Measurements from ENCODE around the gene FAM118B. TPM values are rescaled to one million over a fixed set of nuclear protein-coding genes. Genes with fewer than 3 reads are reported as not detected.

FAM118B gene
- total RNA-seq, 2 experiments from 2014 or later: 1.0 to 1.8 TPM

DNA sequence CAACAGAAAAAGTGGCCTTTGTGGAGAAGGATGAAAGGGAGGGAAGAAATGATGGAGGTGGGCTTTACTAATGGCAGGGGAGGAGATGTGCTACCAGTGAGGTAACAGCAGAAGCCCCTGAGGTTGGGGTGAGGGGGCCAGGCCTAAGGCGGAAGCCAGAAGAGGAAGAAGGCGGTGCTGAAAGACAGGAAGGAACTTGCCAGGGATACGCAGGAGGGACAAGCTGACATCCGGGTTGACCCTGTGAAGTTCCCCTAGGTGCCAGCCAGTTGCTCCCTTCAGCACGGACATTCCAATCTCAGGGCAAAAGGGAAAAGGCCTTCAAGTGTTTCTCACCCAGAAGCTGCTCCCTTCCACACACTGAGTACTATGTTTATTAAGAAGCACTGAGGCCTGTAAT, 69.0 kb downstream of the FAM118B start:
- Mint-ChIP-seq H3K27me3 (no peaks in the 10 kb centered on the region), H3K36me3 (ENCODE audit: low read depth) (peaks cover 34% of the 10 kb centered on the region), H3K9me3 (no peaks in the 10 kb centered on the region), H3K27ac (peak overlapping the region; percentile 99), H3K4me1 (ENCODE audit: low read depth) (peaks cover 53% of the 10 kb centered on the region), H3K4me3 (peak overlapping the region; percentile 56)
- Histone ChIP-seq H3K27ac (ENCODE audit: low read depth in 1 of 2, low read length in 2 of 2) (peak overlapping the region in 1 of 2 donors; percentile 41), H3K4me3 (ENCODE audit: low read length) (no peak overlapping the region), H3K36me3 (ENCODE audit: insufficient read depth, low read length) (peaks cover 18% of the 10 kb centered on the region), H3K9me3 (ENCODE audit: control insufficient read depth in 1 of 2, insufficient read depth in 1 of 2, low read length in 2 of 2) (no peaks in the 10 kb centered on the region), H3K4me1 (ENCODE audit: insufficient read depth, low read length) (peaks cover 57% of the 10 kb centered on the region), H3K27me3 (ENCODE audit: control insufficient read depth in 1 of 2, insufficient read depth in 2 of 2, low read length in 2 of 2) (no peaks in the 10 kb centered on the region)
- POLR2A ChIA-PET: interaction anchor here (1.0 to 5.0 kb wide), 3 partner anchors 12 to 24 kb away, joined by 3 to 77 read pairs (median 34); partner anchors contain the start of genes DCPS, FOXRED1 and SRPRA
- intact Hi-C loops (cut with DNase I, micrococcal nuclease): loop anchor here in 1 of 2 experiments (5.0 to 10.0 kb wide), 2 partner anchors 656 to 1323 kb away; partner anchors contain the start of gene CHEK1
- CTCF ChIA-PET: no interaction called here
- TF ChIP-seq, protein P1, sequence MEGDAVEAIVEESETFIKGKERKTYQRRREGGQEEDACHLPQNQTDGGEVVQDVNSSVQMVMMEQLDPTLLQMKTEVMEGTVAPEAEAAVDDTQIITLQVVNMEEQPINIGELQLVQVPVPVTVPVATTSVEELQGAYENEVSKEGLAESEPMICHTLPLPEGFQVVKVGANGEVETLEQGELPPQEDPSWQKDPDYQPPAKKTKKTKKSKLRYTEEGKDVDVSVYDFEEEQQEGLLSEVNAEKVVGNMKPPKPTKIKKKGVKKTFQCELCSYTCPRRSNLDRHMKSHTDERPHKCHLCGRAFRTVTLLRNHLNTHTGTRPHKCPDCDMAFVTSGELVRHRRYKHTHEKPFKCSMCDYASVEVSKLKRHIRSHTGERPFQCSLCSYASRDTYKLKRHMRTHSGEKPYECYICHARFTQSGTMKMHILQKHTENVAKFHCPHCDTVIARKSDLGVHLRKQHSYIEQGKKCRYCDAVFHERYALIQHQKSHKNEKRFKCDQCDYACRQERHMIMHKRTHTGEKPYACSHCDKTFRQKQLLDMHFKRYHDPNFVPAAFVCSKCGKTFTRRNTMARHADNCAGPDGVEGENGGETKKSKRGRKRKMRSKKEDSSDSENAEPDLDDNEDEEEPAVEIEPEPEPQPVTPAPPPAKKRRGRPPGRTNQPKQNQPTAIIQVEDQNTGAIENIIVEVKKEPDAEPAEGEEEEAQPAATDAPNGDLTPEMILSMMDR (IDR thresholded peaks at IDR 0.05): no peak
- DNase-seq (peak in 3 of 14 experiments; percentile 13 to 43 (median 37)), ATAC-seq (ENCODE audit: poor library complexity) (no peak)

DNA sequence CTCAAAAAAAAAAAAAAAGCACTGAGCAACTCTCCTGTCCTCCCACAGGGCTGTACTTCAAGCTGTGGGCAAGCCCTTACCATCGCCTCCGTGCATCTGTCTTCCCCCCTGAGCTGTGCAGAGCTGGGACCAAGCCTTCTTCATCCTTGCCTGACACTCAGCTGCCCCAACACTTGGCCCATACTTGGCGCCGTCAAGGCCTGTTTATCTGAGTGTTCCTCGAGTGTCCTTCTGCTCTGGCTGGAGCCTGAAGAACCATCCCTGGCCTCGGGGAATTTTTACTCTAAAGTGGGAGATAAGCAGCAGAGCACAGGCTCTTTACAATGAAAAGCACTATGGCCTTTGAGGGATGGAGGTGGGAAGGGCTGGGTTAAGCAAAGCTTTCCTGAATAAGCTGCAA, 69.7 kb downstream of the FAM118B start:
- peaks cover 56% of the 10 kb centered on the region for H3K4me1 ChIP-seq (ENCODE audit: insufficient read depth, low read length)

DNA sequence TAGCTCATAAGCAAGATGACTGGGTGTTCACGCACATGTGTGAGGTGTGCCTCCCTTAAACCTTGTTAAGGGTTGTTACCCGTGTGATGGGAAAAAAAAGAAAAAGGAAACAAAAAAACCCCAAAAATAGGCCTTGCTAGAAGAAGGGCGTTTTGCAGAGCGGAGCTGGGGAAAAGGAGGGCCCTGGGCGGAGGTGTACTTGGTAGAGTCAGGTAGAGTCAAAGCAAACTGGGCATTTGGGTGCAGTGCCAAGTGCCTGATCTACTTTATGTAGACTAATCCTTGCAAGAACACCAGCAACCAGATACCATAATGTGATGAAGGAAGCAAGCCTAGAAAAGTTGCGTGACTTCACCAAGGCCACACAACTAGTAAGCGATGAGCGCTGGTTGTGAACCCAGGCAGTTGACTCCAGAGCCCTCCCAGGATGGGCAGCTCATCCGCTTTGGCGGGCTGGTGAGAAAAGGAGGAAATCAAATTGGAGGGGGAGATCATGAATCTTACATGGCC, 70.1 kb downstream of the FAM118B start:
- H3K4me1 ChIP-seq (ENCODE audit: insufficient read depth, low read length): peaks cover 56% of the 10 kb centered on the region
- DNase-seq: no peak
- ChIA-PET CTCF (no interaction called here), POLR2A (interaction anchor here (0.9 to 5.0 kb wide), 7 partner anchors 13 to 394 kb away, joined by 4 to 77 read pairs (median 8); partner anchors contain the start of genes DCPS, FAM118B, FOXRED1 and HYLS1)
- peaks cover 56% of the 10 kb centered on the region for H3K4me1 Mint-ChIP-seq (ENCODE audit: low read depth)
- H3K4me3 ChIP-seq (ENCODE audit: low read length): peak overlapping the region; percentile 89
- H3K27me3 Mint-ChIP-seq: no peaks in the 10 kb centered on the region
- H3K36me3 Mint-ChIP-seq (ENCODE audit: low read depth): peaks cover 36% of the 10 kb centered on the region
- no peaks in the 10 kb centered on the region for H3K9me3 Mint-ChIP-seq
- H3K36me3 ChIP-seq (ENCODE audit: insufficient read depth, low read length): peaks cover 13% of the 10 kb centered on the region
- peak overlapping the region in 1 of 2 donors; percentile 54 for H3K27ac ChIP-seq (ENCODE audit: low read depth in 1 of 2, low read length in 2 of 2)
- intact Hi-C loops (cut with DNase I, micrococcal nuclease): loop anchor here (1.0 to 10.0 kb wide), 5 partner anchors 11 to 1324 kb away; partner anchors contain the start of genes CHEK1 (in 1 of the 2) and SRPRA (in 1 of the 2)
- H3K9me3 ChIP-seq (ENCODE audit: control insufficient read depth in 1 of 2, insufficient read depth in 1 of 2, low read length in 2 of 2): no peaks in the 10 kb centered on the region
- TF ChIP-seq, protein P1 (IDR thresholded peaks at IDR 0.05): no peak
- no peaks in the 10 kb centered on the region for H3K27me3 ChIP-seq (ENCODE audit: control insufficient read depth in 1 of 2, insufficient read depth in 2 of 2, low read length in 2 of 2)
- no peak for ATAC-seq (ENCODE audit: poor library complexity)
- H3K27ac Mint-ChIP-seq: peak overlapping the region; percentile 99
- H3K4me3 Mint-ChIP-seq: peak overlapping the region; percentile 95

More for the DNA sequence above, 69.7 kb downstream of the FAM118B start:
- no peaks in the 10 kb centered on the region for H3K27me3 ChIP-seq (ENCODE audit: control insufficient read depth in 1 of 2, insufficient read depth in 2 of 2, low read length in 2 of 2)
- no peak overlapping the region for H3K27ac ChIP-seq (ENCODE audit: low read depth in 1 of 2, low read length in 2 of 2)
- Mint-ChIP-seq H3K27me3 (no peaks in the 10 kb centered on the region), H3K9me3 (no peaks in the 10 kb centered on the region), H3K4me3 (peak overlapping the region; percentile 95), H3K27ac (peak overlapping the region; percentile 99), H3K4me1 (ENCODE audit: low read depth) (peaks cover 51% of the 10 kb centered on the region), H3K36me3 (ENCODE audit: low read depth) (peaks cover 31% of the 10 kb centered on the region)
- intact Hi-C loops (cut with DNase I, micrococcal nuclease): loop anchor here in 1 of 2 experiments (1.0 to 10.0 kb wide), 3 partner anchors 11 to 1324 kb away; partner anchors contain the start of gene CHEK1
- peaks cover 13% of the 10 kb centered on the region for H3K36me3 ChIP-seq (ENCODE audit: insufficient read depth, low read length)
- CTCF ChIA-PET: no interaction called here
- POLR2A ChIA-PET: interaction anchor here (1.8 to 5.0 kb wide), 4 partner anchors 12 to 394 kb away, joined by 7 to 77 read pairs (median 20); partner anchors contain the start of genes DCPS, FOXRED1, HYLS1 and SRPRA
- DNase-seq (no peak), ATAC-seq (ENCODE audit: poor library complexity) (no peak)
- TF ChIP-seq, protein P1 (IDR thresholded peaks at IDR 0.05): no peak
- H3K9me3 ChIP-seq (ENCODE audit: control insufficient read depth in 1 of 2, insufficient read depth in 1 of 2, low read length in 2 of 2): no peaks in the 10 kb centered on the region
- H3K4me3 ChIP-seq (ENCODE audit: low read length): no peak overlapping the region

Measured in CD4-positive, alpha-beta T cell (primary cell).